Lower leg skin (tissue), 3 donors: ENCODE measurements around the gene MUSK.

Source experiments
- POLR2A ChIP-seq, 2 donors: fragments of 450-650 bp; IDR thresholded peaks; one replicate each; pipeline ENCODE4 v1.6.1; 2016 to 2017; ENCODE audit warnings: antibody characterized with exemption in 2 of 2, mild to moderate bottlenecking in 1 of 2, moderate library complexity in 1 of 2
- TF ChIP-seq, protein P1 (sequence below), 3 donors: fragments of 450-650 bp; IDR thresholded peaks; one replicate each; pipeline ENCODE4 v1.5.1; 2016; ENCODE audit warnings: antibody characterized with exemption in 3 of 3, mild to moderate bottlenecking in 3 of 3, moderate library complexity in 2 of 3

DNA sequence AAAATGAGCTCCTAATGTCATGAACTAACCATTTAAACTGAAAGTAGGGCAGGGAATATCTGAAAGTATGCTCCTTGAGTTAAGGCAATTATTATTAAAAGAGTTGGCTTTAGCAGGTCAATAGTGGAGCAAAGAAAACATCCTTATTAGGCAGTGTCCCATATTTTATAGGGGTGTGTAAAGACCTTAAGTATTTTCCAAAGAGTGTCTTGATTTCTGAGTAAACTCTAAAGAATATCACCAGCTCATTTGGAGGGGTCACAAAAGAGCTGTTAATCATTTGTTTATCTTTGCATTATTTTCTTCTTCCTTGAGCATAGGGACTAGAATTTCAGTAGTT, 109.3 kb downstream of the MUSK start:
- TF ChIP-seq, protein P1, sequence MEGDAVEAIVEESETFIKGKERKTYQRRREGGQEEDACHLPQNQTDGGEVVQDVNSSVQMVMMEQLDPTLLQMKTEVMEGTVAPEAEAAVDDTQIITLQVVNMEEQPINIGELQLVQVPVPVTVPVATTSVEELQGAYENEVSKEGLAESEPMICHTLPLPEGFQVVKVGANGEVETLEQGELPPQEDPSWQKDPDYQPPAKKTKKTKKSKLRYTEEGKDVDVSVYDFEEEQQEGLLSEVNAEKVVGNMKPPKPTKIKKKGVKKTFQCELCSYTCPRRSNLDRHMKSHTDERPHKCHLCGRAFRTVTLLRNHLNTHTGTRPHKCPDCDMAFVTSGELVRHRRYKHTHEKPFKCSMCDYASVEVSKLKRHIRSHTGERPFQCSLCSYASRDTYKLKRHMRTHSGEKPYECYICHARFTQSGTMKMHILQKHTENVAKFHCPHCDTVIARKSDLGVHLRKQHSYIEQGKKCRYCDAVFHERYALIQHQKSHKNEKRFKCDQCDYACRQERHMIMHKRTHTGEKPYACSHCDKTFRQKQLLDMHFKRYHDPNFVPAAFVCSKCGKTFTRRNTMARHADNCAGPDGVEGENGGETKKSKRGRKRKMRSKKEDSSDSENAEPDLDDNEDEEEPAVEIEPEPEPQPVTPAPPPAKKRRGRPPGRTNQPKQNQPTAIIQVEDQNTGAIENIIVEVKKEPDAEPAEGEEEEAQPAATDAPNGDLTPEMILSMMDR (IDR thresholded peaks at IDR 0.05): no peak
- TF ChIP-seq POLR2A (IDR thresholded peaks at IDR 0.05): no peak
